ENCODE data around the gene ZNF524.

GRCh38 chr19:55640577-55641425 is 40.7 kb downstream of the ZNF524 start, which contains the start of gene ZNF580:
- TF ChIP-seq POLR2A (IDR thresholded peaks at IDR 0.05; ENCODE audit: low read depth, low read length) (no peak), POLR2AphosphoS5 (IDR thresholded peaks at IDR 0.05; ENCODE audit: low read depth, low read length) (no peak), PAX5 (IDR thresholded peaks at IDR 0.05; ENCODE audit: insufficient read depth, low read length, severe bottlenecking) (peak; percentile 29), TAF1 (IDR thresholded peaks at IDR 0.05; ENCODE audit: low read depth, low read length) (peak; percentile 27; the same call in 1 of the 2 replicates)
